Vagina (tissue), 2 donors: ENCODE results near the gene CCL8. TPM values are rescaled to one million over a fixed set of nuclear protein-coding genes. Genes with fewer than 3 reads are reported as not detected.

Experiments used
- DNase-seq, 2 donors: peaks; one replicate each; pipeline ENCODE4 v3.0.0-alpha.2; 2017; ENCODE audit errors: extremely low spot score in 2 of 2
- H3K27ac ChIP-seq: fragments of 200-600 bp; sonication (generic); one replicate; pipeline ENCODE4 v1.5.1; 2019
- H3K27me3 ChIP-seq: fragments of 200-600 bp; sonication (generic); one replicate; pipeline ENCODE4 v1.5.1; 2019
- H3K36me3 ChIP-seq, 2 donors: fragments of 200-600 bp; sonication (generic); one replicate each; pipeline ENCODE4 v1.5.1; 2017 to 2019
- H3K4me1 ChIP-seq: fragments of 200-600 bp; sonication (generic); one replicate; pipeline ENCODE4 v1.5.1; 2019
- H3K4me3 ChIP-seq, 2 donors: fragments of 200-600 bp; sonication (generic); 1 replicate in 1 of 2; 2 replicates in 1 of 2; pipeline ENCODE4 v1.5.1; 2016 to 2019
- H3K9me3 ChIP-seq: fragments of 200-600 bp; sonication (generic); one replicate; pipeline ENCODE4 v1.5.1; 2019
- CTCF ChIP-seq, 3 experiments: fragments of 450-650 bp in 2 of 3; fragments of 200-600 bp in 1 of 3; sonication (generic) in 1 of 3; IDR thresholded peaks; one replicate each; pipeline ENCODE4 v1.5.1; 2017 to 2019; ENCODE audit warnings: antibody characterized with exemption in 3 of 3, mild to moderate bottlenecking in 2 of 3, moderate library complexity in 2 of 3
- POLR2A ChIP-seq, 2 donors: fragments of 450-650 bp; IDR thresholded peaks; one replicate each; pipeline ENCODE4 v1.6.1; 2017; ENCODE audit warnings: antibody characterized with exemption in 2 of 2, mild to moderate bottlenecking in 2 of 2, moderate library complexity in 2 of 2
- POLR2AphosphoS5 ChIP-seq, 2 donors: sonication (generic); formaldehyde crosslinking; IDR thresholded peaks; one replicate each; pipeline ENCODE4 v1.9.0; 2017; ENCODE audit warnings: antibody characterized with exemption in 2 of 2, mild to moderate bottlenecking in 2 of 2, low read depth in 1 of 2; ENCODE audit not compliant: insufficient read depth in 1 of 2
- intact Hi-C: fragments of 100-400 bp; cut with DNase I; formaldehyde crosslinking; loops from one replicate; pipeline ENCODE4 v1.15.1; 2023
- total RNA-seq: library from RNA; depleted of rRNA; stranded (reverse); fragments of >200 nt; gene quantifications from one replicate; pipeline ENCODE4 v1.2.3, GENCODE V29; 2016

The CCL8 gene
- total RNA-seq, 1 donor from 2014 or later: 1.5 TPM

- Histone ChIP-seq H3K4me1 (no peaks in the 10 kb centered on the region), H3K27ac (no peak overlapping the region), H3K4me3 (no peak overlapping the region), H3K9me3 (no peaks in the 10 kb centered on the region), H3K27me3 (no peaks in the 10 kb centered on the region), H3K36me3 (no peaks in the 10 kb centered on the region)
- TF ChIP-seq CTCF (IDR thresholded peaks at IDR 0.05) (no peak), POLR2A (IDR thresholded peaks at IDR 0.05) (no peak), POLR2AphosphoS5 (IDR thresholded peaks at IDR 0.05; ENCODE audit: insufficient read depth in 1 of 2, low read depth in 1 of 2) (no peak)
- intact Hi-C loops: no loop called here
- DNase-seq: peak in 1 of 2 donors; percentile 76
Observed at GRCh38 chr17:34367486-34368195, 48.4 kb downstream of the CCL8 start.

GRCh38 chr17:34368196-34368945 is 49.1 kb downstream of the CCL8 start:
- Histone ChIP-seq H3K9me3 (no peaks in the 10 kb centered on the region), H3K4me3 (no peak overlapping the region), H3K27me3 (no peaks in the 10 kb centered on the region), H3K27ac (no peak overlapping the region), H3K4me1 (no peaks in the 10 kb centered on the region), H3K36me3 (no peaks in the 10 kb centered on the region)
- intact Hi-C loops: no loop called here
- no peak for DNase-seq
- TF ChIP-seq POLR2A (IDR thresholded peaks at IDR 0.05): no peak
- no peak for TF ChIP-seq POLR2AphosphoS5 (IDR thresholded peaks at IDR 0.05; ENCODE audit: insufficient read depth in 1 of 2, low read depth in 1 of 2)
- TF ChIP-seq CTCF (IDR thresholded peaks at IDR 0.05): no peak

- no peak overlapping the region for H3K4me3 ChIP-seq
- DNase-seq: no peak
- intact Hi-C loops: no loop called here
- no peaks in the 10 kb centered on the region for H3K27me3 ChIP-seq
- TF ChIP-seq POLR2A (IDR thresholded peaks at IDR 0.05): no peak
- H3K4me1 ChIP-seq: no peaks in the 10 kb centered on the region
- H3K9me3 ChIP-seq: no peaks in the 10 kb centered on the region
- no peaks in the 10 kb centered on the region for H3K36me3 ChIP-seq
- no peak overlapping the region for H3K27ac ChIP-seq
Observed at GRCh38 chr17:34368946-34369500, 49.8 kb downstream of the CCL8 start.

GRCh38 chr17:34369571-34369970 is 50.3 kb downstream of the CCL8 start:
- Histone ChIP-seq H3K27ac (no peak overlapping the region), H3K4me1 (no peaks in the 10 kb centered on the region), H3K27me3 (no peaks in the 10 kb centered on the region), H3K36me3 (no peaks in the 10 kb centered on the region), H3K9me3 (no peaks in the 10 kb centered on the region), H3K4me3 (no peak overlapping the region)
- DNase-seq: no peak
- TF ChIP-seq POLR2AphosphoS5 (IDR thresholded peaks at IDR 0.05; ENCODE audit: insufficient read depth in 1 of 2, low read depth in 1 of 2) (no peak), CTCF (IDR thresholded peaks at IDR 0.05) (no peak)
- intact Hi-C loops: no loop called here

- H3K27me3 ChIP-seq: no peaks in the 10 kb centered on the region
- no peak for TF ChIP-seq POLR2A (IDR thresholded peaks at IDR 0.05)
- TF ChIP-seq CTCF (IDR thresholded peaks at IDR 0.05): no peak
- no peaks in the 10 kb centered on the region for H3K9me3 ChIP-seq
- H3K36me3 ChIP-seq: no peaks in the 10 kb centered on the region
- no peaks in the 10 kb centered on the region for H3K4me1 ChIP-seq
- H3K27ac ChIP-seq: no peak overlapping the region
- intact Hi-C loops: no loop called here
- peak in 1 of 2 donors; percentile 58 for DNase-seq
- H3K4me3 ChIP-seq: no peak overlapping the region
Observed at GRCh38 chr17:34370376-34370996, 51.3 kb downstream of the CCL8 start.
